K562 (cell line): Measurements from ENCODE around the gene ADK.
"Not testable (repeated sequence)": the region's sequence is repeated elsewhere in the genome, so short reads cannot be mapped to it uniquely, and the experiment has no call there.

Source experiments
- CBX8 ChIP-seq: fragments of 200-600 bp; sonication (generic); IDR thresholded peaks from 2 replicates; pipeline ENCODE4 v1.6.1; 2012; ENCODE audit warnings: borderline replicate concordance, mixed run types, low read depth, mild to moderate bottlenecking, moderate library complexity, mixed read lengths, low read length, control low read depth, inconsistent platforms; ENCODE audit not compliant: poor library complexity, severe bottlenecking; ENCODE audit errors: extremely low read depth
- GATAD2A ChIP-seq: fragments of 450-650 bp; IDR thresholded peaks from 2 replicates; pipeline ENCODE4 v1.6.1; 2017
- SPI1 ChIP-seq: IDR thresholded peaks from 2 replicates; pipeline ENCODE4 v1.6.1; 2011; ENCODE audit warnings: low read depth, low read length, control low read depth, borderline replicate concordance
- SREBF1 ChIP-seq: fragments of 150-350 bp; IDR thresholded peaks from 2 replicates; pipeline ENCODE4 v1.6.1; 2014; ENCODE audit warnings: antibody characterized with exemption, low read depth, low read length, borderline replicate concordance
- ZNF561 ChIP-seq: fragments of 450-650 bp; formaldehyde crosslinking; conservative IDR thresholded peaks from 2 replicates; pipeline ENCODE4 v1.4.0; 2020; ENCODE audit warnings: mild to moderate bottlenecking, moderate library complexity
- TF ChIP-seq, protein P1 (sequence below), 3 experiments: IDR thresholded peaks in 2 of 3; conservative IDR thresholded peaks in 1 of 3; 2 replicates each; pipeline ENCODE4 v1.5.1; 2011 to 2012; ENCODE audit warnings: low read length in 3 of 3, mild to moderate bottlenecking in 3 of 3, control low read depth in 2 of 3, improper control_type of control experiment in 1 of 3, inconsistent platforms in 1 of 3, low read depth in 1 of 3, mixed read lengths in 1 of 3, moderate library complexity in 1 of 3; ENCODE audit not compliant: insufficient read depth in 2 of 3

DNA sequence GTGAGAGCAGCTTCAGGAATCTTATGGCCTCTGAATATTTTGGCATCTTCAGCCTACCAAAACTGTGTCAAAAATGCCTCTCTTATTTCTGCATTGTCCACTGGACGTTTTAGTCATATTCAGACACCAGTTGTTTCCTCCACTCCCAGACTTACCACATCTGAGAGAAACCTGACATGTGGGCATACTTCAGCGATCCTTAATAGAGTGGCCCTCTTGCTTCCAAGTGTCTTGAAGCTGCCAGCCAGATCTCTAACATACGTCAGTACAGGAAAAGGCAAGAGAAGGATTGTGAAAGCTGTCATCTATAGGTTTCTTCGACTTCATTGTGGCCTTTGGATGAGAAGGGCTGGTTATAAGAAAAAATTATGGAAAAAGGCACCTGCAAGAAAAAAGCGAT lies 376.6 kb downstream of the ADK start:
- TF ChIP-seq, protein P1, sequence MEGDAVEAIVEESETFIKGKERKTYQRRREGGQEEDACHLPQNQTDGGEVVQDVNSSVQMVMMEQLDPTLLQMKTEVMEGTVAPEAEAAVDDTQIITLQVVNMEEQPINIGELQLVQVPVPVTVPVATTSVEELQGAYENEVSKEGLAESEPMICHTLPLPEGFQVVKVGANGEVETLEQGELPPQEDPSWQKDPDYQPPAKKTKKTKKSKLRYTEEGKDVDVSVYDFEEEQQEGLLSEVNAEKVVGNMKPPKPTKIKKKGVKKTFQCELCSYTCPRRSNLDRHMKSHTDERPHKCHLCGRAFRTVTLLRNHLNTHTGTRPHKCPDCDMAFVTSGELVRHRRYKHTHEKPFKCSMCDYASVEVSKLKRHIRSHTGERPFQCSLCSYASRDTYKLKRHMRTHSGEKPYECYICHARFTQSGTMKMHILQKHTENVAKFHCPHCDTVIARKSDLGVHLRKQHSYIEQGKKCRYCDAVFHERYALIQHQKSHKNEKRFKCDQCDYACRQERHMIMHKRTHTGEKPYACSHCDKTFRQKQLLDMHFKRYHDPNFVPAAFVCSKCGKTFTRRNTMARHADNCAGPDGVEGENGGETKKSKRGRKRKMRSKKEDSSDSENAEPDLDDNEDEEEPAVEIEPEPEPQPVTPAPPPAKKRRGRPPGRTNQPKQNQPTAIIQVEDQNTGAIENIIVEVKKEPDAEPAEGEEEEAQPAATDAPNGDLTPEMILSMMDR (IDR thresholded peaks at IDR 0.05 in 2 of 3, conservative IDR thresholded peaks at IDR 0.05 in 1 of 3; ENCODE audit: insufficient read depth in 2 of 3, low read depth in 1 of 3, low read length in 3 of 3) = not testable (repeated sequence)
- TF ChIP-seq SPI1; CBX8; ZNF561 (CRISPR knock-in tag); GATAD2A; SREBF1: not testable (repeated sequence)
